Measurements from ENCODE around the gene NDUFA12. TPM values are rescaled to one million over a fixed set of nuclear protein-coding genes. Genes with fewer than 3 reads are reported as not detected.

The NDUFA12 gene
- total and polyA plus RNA-seq, 2 of the 4 experiments (the other 2 are of a cell fraction) = 116 to 135 TPM

DNA sequence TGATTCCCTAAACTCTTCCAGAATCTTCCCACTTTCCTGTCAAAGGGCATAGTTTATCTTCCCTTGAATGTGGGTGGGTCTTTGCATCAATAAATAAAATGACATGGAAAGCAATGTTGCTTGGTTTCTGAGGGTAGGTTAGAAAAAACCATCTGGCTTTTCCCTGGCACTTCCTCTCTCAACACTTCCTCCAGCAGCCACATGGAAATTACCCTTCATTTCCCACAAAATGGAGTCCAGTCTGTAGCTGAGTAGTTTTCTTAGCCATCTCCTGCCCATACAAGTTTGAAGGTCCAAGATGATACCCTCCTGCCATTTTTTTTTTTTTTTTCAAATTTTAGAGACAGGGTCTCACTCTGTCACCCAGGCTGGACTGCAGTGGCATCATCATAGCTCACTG is 11.1 kb upstream of the NDUFA12 start:
- POLR2A ChIA-PET (ENCODE audit: unreplicated experiment) = no interaction called here
- Histone ChIP-seq H3K36me3 (ENCODE audit: control insufficient read depth, insufficient read depth, low read length) (no peaks in the 10 kb centered on the region; the same call in 1 of the 2 replicates), H3K23ac (ENCODE audit: low read depth, low read length) (no peak overlapping the region), H3K27ac (ENCODE audit: insufficient read depth, low read length) (no peak overlapping the region), H4K91ac (ENCODE audit: insufficient read depth, low read depth, low read length) (no peak overlapping the region), H3K27me3 (ENCODE audit: control insufficient read depth, insufficient read depth, low read length) (no peaks in the 10 kb centered on the region), H2BK5ac (ENCODE audit: low read depth, low read length, poor library complexity, severe bottlenecking) (no peak overlapping the region), H3K56ac (ENCODE audit: extremely low read depth, insufficient read depth, low read length) (no peak overlapping the region), H3K18ac (ENCODE audit: low read depth, low read length) (no peak overlapping the region), H2BK20ac (ENCODE audit: low read depth, low read length) (no peak overlapping the region), H4K5ac (ENCODE audit: low read depth, low read length) (no peak overlapping the region), H3K9ac (ENCODE audit: low read depth, low read length) (no peak overlapping the region), H3K4me2 (ENCODE audit: low read depth, low read length) (no peak overlapping the region), H3K9me1 (ENCODE audit: insufficient read depth, low read length) (no peaks in the 10 kb centered on the region), H3K14ac (replicated peaks; ENCODE audit: low read depth, low read length) (no peak overlapping the region), H3K9me3 (ENCODE audit: control insufficient read depth, insufficient read depth, low read length) (no peaks in the 10 kb centered on the region), H2AK5ac (ENCODE audit: low read depth, low read length) (no peak overlapping the region), H3K79me1 (ENCODE audit: low read depth in 1 of 2, low read length in 2 of 2) (no peaks in the 10 kb centered on the region), H3K4me1 (ENCODE audit: control insufficient read depth, insufficient read depth, low read length) (no peaks in the 10 kb centered on the region), H4K20me1 (ENCODE audit: insufficient read depth, low read length) (no peaks in the 10 kb centered on the region), H3K4me3 (ENCODE audit: insufficient read depth, low read depth, low read length) (no peak overlapping the region), H2BK120ac (ENCODE audit: low read depth, low read length) (no peak overlapping the region), H2AFZ (replicated peaks; ENCODE audit: low read length, poor library complexity) (no peak overlapping the region), H2AK9ac (replicated peaks; ENCODE audit: low read depth, low read length, poor library complexity) (no peak overlapping the region), H2BK15ac (ENCODE audit: low read depth, low read length) (no peak overlapping the region), H3K4ac (ENCODE audit: low read depth, low read length) (no peak overlapping the region), H4K8ac (ENCODE audit: low read depth in 2 of 2, low read length in 2 of 2) (no peak overlapping the region)
- no peak for TF ChIP-seq MAFK (IDR thresholded peaks at IDR 0.05; ENCODE audit: low read depth, low read length)
- no peak for TF ChIP-seq RAD21 (IDR thresholded peaks at IDR 0.05; ENCODE audit: low read length)
- TF ChIP-seq CEBPB (IDR thresholded peaks at IDR 0.05; ENCODE audit: low read depth, low read length) = no peak
- intact Hi-C loops (cut with micrococcal nuclease) = loop anchor here (5.0 kb wide), 1 partner anchor 48 kb away; no protein-coding TSS in a partner anchor
- dilution Hi-C loops (cut with HindIII; ENCODE audit: low sequenced_read_pairs, unreplicated experiment) = no loop called here
- BruUV-seq (replicated peaks) = no TSS peak
- CTCF ChIA-PET = interaction anchor here (0.6 kb wide), 2 partner anchors 304 to 1226 kb away, joined by 3 to 5 read pairs; no protein-coding TSS in a partner anchor
- in situ Hi-C loops (cut with MboI; ENCODE audit: low sequenced_read_pairs) = no loop called here
- ATAC-seq (ENCODE audit: low read depth) = no peak
- DNase-seq = no peak
